Measurements from ENCODE around the gene TTBK1.

TTBK1 gene

GRCh38 chr6:43242908-43243663, at the start of gene TTBK1:
TTBK1 (plus strand) TSS chr6:43243481; CDS start chr6:43246661, 3,180 bp downstream.
- in situ Hi-C loops (cut with HindIII; ENCODE audit: low pct_unique_long_range_greater_than_20kb, low sequenced_read_pairs), result no loop called here
- DNase-seq (ENCODE audit: low read depth in 1 of 2, low spot score in 1 of 2), result no peak
- no peak for TF ChIP-seq JUND (IDR thresholded peaks at IDR 0.05; ENCODE audit: low read depth)

GRCh38 chr6:43193929-43194328, 49.4 kb upstream of the TTBK1 start:
- no peak for TF ChIP-seq JUND (IDR thresholded peaks at IDR 0.05; ENCODE audit: low read depth)
- in situ Hi-C loops (cut with HindIII; ENCODE audit: low pct_unique_long_range_greater_than_20kb, low sequenced_read_pairs), result no loop called here
- no peak for DNase-seq (ENCODE audit: low read depth in 1 of 2, low spot score in 1 of 2)

GRCh38 chr6:43196337-43196736, 46.9 kb upstream of the TTBK1 start:
- in situ Hi-C loops (cut with HindIII; ENCODE audit: low pct_unique_long_range_greater_than_20kb, low sequenced_read_pairs), result no loop called here
- no peak for DNase-seq (ENCODE audit: low read depth in 1 of 2, low spot score in 1 of 2)
- TF ChIP-seq JUND (IDR thresholded peaks at IDR 0.05; ENCODE audit: low read depth), result no peak

- in situ Hi-C loops (cut with HindIII; ENCODE audit: low pct_unique_long_range_greater_than_20kb, low sequenced_read_pairs), result no loop called here
- no peak for TF ChIP-seq JUND (IDR thresholded peaks at IDR 0.05; ENCODE audit: low read depth)
- no peak for DNase-seq (ENCODE audit: low read depth in 1 of 2, low spot score in 1 of 2)
Measured at GRCh38 chr6:43199912-43200311, 43.4 kb upstream of the TTBK1 start.

- TF ChIP-seq JUND (IDR thresholded peaks at IDR 0.05; ENCODE audit: low read depth), result no peak
- no peak for DNase-seq (ENCODE audit: low read depth in 1 of 2, low spot score in 1 of 2)
- in situ Hi-C loops (cut with HindIII; ENCODE audit: low pct_unique_long_range_greater_than_20kb, low sequenced_read_pairs), result no loop called here
Measured at GRCh38 chr6:43200541-43200940, 42.7 kb upstream of the TTBK1 start.

GRCh38 chr6:43202451-43202850, 40.8 kb upstream of the TTBK1 start:
- DNase-seq (ENCODE audit: low read depth in 1 of 2, low spot score in 1 of 2), result no peak
- in situ Hi-C loops (cut with HindIII; ENCODE audit: low pct_unique_long_range_greater_than_20kb, low sequenced_read_pairs), result no loop called here
- no peak for TF ChIP-seq JUND (IDR thresholded peaks at IDR 0.05; ENCODE audit: low read depth)

- in situ Hi-C loops (cut with HindIII; ENCODE audit: low pct_unique_long_range_greater_than_20kb, low sequenced_read_pairs), result no loop called here
- no peak for TF ChIP-seq JUND (IDR thresholded peaks at IDR 0.05; ENCODE audit: low read depth)
Measured at GRCh38 chr6:43203029-43203717, 40.1 kb upstream of the TTBK1 start.

GRCh38 chr6:43203718-43204095, 39.6 kb upstream of the TTBK1 start:
- in situ Hi-C loops (cut with HindIII; ENCODE audit: low pct_unique_long_range_greater_than_20kb, low sequenced_read_pairs), result no loop called here
- DNase-seq (ENCODE audit: low read depth in 1 of 2, low spot score in 1 of 2), result no peak
- TF ChIP-seq JUND (IDR thresholded peaks at IDR 0.05; ENCODE audit: low read depth), result no peak

More at GRCh38 chr6:43203029-43203717, 40.1 kb upstream of the TTBK1 start:
- DNase-seq (ENCODE audit: low read depth in 1 of 2, low spot score in 1 of 2), result no peak

GRCh38 chr6:43204271-43205105, 38.8 kb upstream of the TTBK1 start:
- TF ChIP-seq JUND (IDR thresholded peaks at IDR 0.05; ENCODE audit: low read depth), result no peak
- in situ Hi-C loops (cut with HindIII; ENCODE audit: low pct_unique_long_range_greater_than_20kb, low sequenced_read_pairs), result no loop called here
- no peak for DNase-seq (ENCODE audit: low read depth in 1 of 2, low spot score in 1 of 2)

- DNase-seq (ENCODE audit: low read depth in 1 of 2, low spot score in 1 of 2), result no peak
- TF ChIP-seq JUND (IDR thresholded peaks at IDR 0.05; ENCODE audit: low read depth), result no peak
- in situ Hi-C loops (cut with HindIII; ENCODE audit: low pct_unique_long_range_greater_than_20kb, low sequenced_read_pairs), result no loop called here
Measured at GRCh38 chr6:43205849-43206248, 37.4 kb upstream of the TTBK1 start.

- in situ Hi-C loops (cut with HindIII; ENCODE audit: low pct_unique_long_range_greater_than_20kb, low sequenced_read_pairs), result no loop called here
- no peak for TF ChIP-seq JUND (IDR thresholded peaks at IDR 0.05; ENCODE audit: low read depth)
- no peak for DNase-seq (ENCODE audit: low read depth in 1 of 2, low spot score in 1 of 2)
Measured at GRCh38 chr6:43207286-43207685, 36.0 kb upstream of the TTBK1 start.

- TF ChIP-seq JUND (IDR thresholded peaks at IDR 0.05; ENCODE audit: low read depth), result no peak
- in situ Hi-C loops (cut with HindIII; ENCODE audit: low pct_unique_long_range_greater_than_20kb, low sequenced_read_pairs), result no loop called here
- DNase-seq (ENCODE audit: low read depth in 1 of 2, low spot score in 1 of 2), result peak in 1 of 2 experiments; percentile 21
Measured at GRCh38 chr6:43211955-43212354, 31.3 kb upstream of the TTBK1 start.

- in situ Hi-C loops (cut with HindIII; ENCODE audit: low pct_unique_long_range_greater_than_20kb, low sequenced_read_pairs), result no loop called here
Measured at GRCh38 chr6:43213431-43213830, 29.9 kb upstream of the TTBK1 start.

More at GRCh38 chr6:43213431-43213830, 29.9 kb upstream of the TTBK1 start:
- no peak for TF ChIP-seq JUND (IDR thresholded peaks at IDR 0.05; ENCODE audit: low read depth)
- no peak for DNase-seq (ENCODE audit: low read depth in 1 of 2, low spot score in 1 of 2)
